Measurements from ENCODE around the gene HAUS6. TPM values are rescaled to one million over a fixed set of nuclear protein-coding genes. Genes with fewer than 3 reads are reported as not detected.

The HAUS6 gene
- total and polyA plus RNA-seq, 2 of the 13 experiments (the other 11 are each of a cell fraction or from before 2014, with no cell fraction given), result 9.8 to 31.1 TPM

DNA sequence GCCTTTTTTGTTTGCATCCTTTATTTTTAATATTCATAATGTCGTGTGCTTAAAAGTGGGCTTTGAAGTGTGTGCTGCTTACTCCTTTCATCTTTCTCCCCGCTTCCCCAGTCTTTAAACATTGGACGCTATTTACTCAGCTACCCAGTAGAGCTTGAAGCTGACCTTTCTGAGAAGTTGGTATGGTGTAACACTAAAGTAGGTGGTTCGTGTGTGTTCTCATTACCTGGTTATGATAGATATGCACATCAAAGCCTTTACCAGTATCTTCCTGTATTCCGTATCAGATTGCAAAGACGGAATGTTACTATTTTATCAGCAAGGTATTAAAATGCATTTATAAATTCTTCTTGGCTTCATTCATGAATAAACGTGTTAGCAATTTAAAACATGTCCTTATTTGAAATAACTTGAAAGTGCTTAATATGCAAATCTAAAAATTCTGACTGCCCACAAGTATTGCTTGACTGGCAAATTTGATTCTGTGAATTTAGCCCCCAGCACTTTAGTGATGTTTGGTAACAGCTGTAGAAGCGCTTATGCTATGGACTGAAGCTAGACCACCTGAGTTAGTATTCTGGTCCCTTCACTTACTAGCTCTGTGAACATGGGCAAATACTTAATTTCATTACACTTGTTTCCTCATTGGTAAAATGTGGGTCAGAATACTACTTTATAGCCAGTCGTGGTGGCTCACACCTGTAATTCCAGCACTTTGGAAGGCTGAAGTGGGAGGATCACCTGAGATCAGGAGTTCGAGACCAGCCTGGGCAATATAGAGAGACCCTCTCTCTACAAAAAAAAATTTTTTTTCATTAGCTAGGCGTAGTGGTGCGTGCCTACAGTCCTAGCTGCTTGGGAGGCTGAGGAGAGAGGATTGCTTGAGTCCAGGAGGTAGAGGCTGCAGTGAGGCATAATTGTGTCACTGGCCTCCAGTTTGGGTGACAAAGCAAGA, 51.8 kb downstream of the HAUS6 start (continued):
- no peak for TF ChIP-seq ARNT2 (CRISPR knock-in tag; IDR thresholded peaks at IDR 0.05; ENCODE audit: low read depth)
- TF ChIP-seq, protein P1, sequence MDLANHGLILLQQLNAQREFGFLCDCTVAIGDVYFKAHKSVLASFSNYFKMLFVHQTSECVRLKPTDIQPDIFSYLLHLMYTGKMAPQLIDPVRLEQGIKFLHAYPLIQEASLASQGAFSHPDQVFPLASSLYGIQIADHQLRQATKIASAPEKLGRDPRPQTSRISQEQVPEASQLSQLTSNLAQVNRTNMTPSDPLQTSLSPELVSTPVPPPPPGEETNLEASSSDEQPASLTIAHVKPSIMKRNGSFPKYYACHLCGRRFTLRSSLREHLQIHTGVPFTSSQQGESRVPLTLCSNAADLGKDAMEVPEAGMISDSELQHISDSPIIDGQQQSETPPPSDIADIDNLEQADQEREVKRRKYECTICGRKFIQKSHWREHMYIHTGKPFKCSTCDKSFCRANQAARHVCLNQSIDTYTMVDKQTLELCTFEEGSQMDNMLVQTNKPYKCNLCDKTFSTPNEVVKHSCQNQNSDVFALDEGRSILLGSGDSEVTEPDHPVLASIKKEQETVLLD (CRISPR knock-in tag; IDR thresholded peaks at IDR 0.05; ENCODE audit: low read depth), result no peak
- TF ChIP-seq, protein P2, sequence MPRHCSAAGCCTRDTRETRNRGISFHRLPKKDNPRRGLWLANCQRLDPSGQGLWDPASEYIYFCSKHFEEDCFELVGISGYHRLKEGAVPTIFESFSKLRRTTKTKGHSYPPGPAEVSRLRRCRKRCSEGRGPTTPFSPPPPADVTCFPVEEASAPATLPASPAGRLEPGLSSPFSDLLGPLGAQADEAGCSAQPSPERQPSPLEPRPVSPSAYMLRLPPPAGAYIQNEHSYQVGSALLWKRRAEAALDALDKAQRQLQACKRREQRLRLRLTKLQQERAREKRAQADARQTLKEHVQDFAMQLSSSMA (CRISPR knock-in tag; IDR thresholded peaks at IDR 0.05), result no peak
- no peak for TF ChIP-seq ZNF24 (IDR thresholded peaks at IDR 0.05)
- TF ChIP-seq, protein P3, sequence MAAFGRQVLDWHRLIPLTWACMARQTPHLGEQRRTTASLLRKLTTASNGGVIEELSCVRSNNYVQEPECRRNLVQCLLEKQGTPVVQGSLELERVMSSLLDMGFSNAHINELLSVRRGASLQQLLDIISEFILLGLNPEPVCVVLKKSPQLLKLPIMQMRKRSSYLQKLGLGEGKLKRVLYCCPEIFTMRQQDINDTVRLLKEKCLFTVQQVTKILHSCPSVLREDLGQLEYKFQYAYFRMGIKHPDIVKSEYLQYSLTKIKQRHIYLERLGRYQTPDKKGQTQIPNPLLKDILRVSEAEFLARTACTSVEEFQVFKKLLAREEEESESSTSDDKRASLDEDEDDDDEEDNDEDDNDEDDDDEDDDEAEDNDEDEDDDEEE (CRISPR knock-in tag; IDR thresholded peaks at IDR 0.05), result no peak
- peak; percentile 61 for TF ChIP-seq RARA (CRISPR knock-in tag; IDR thresholded peaks at IDR 0.05)
- no peak for TF ChIP-seq CC2D1A (CRISPR knock-in tag; IDR thresholded peaks at IDR 0.05)
- 0 out of 2 replicates have a peak, but pooled peaks have one; percentile 13 for TF ChIP-seq ZMAT3 (CRISPR knock-in tag; conservative IDR thresholded peaks at IDR 0.05)
- no peak for TF ChIP-seq ZBTB3 (CRISPR knock-in tag; IDR thresholded peaks at IDR 0.05; ENCODE audit: borderline replicate concordance, low read depth)
- TF ChIP-seq, protein P4, sequence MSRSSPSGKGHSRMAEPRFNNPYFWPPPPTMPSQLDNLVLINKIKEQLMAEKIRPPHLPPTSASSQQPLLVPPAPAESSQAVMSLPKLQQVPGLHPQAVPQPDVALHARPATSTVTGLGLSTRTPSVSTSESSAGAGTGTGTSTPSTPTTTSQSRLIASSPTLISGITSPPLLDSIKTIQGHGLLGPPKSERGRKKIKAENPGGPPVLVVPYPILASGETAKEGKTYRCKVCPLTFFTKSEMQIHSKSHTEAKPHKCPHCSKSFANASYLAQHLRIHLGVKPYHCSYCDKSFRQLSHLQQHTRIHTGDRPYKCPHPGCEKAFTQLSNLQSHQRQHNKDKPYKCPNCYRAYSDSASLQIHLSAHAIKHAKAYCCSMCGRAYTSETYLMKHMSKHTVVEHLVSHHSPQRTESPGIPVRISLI (CRISPR knock-in tag; IDR thresholded peaks at IDR 0.05; ENCODE audit: borderline replicate concordance), result no peak
- TF ChIP-seq ZFP36L1 (CRISPR knock-in tag; IDR thresholded peaks at IDR 0.05), result no peak
- no peak for TF ChIP-seq IRF2 (CRISPR knock-in tag; IDR thresholded peaks at IDR 0.05)
- no peak for TF ChIP-seq ZFP37 (CRISPR knock-in tag; IDR thresholded peaks at IDR 0.05; ENCODE audit: borderline replicate concordance)
- peak; percentile 30; the same call in 1 of the 2 replicates for TF ChIP-seq MED1 (CRISPR knock-in tag; IDR thresholded peaks at IDR 0.05)
- TF ChIP-seq ZFP41 (CRISPR knock-in tag; IDR thresholded peaks at IDR 0.05; ENCODE audit: borderline replicate concordance), result no peak
- TF ChIP-seq TOE1 (CRISPR knock-in tag; IDR thresholded peaks at IDR 0.05), result no peak
- TF ChIP-seq HNRNPL (IDR thresholded peaks at IDR 0.05; ENCODE audit: low read depth, low read length), result no peak
- TF ChIP-seq ZNF256 (CRISPR knock-in tag; conservative IDR thresholded peaks at IDR 0.05), result no peak
- no peak for TF ChIP-seq ARID2 (CRISPR knock-in tag; IDR thresholded peaks at IDR 0.05; ENCODE audit: borderline replicate concordance)
- TF ChIP-seq TGIF2 (CRISPR knock-in tag; IDR thresholded peaks at IDR 0.05), result no peak
- TF ChIP-seq, protein P5, sequence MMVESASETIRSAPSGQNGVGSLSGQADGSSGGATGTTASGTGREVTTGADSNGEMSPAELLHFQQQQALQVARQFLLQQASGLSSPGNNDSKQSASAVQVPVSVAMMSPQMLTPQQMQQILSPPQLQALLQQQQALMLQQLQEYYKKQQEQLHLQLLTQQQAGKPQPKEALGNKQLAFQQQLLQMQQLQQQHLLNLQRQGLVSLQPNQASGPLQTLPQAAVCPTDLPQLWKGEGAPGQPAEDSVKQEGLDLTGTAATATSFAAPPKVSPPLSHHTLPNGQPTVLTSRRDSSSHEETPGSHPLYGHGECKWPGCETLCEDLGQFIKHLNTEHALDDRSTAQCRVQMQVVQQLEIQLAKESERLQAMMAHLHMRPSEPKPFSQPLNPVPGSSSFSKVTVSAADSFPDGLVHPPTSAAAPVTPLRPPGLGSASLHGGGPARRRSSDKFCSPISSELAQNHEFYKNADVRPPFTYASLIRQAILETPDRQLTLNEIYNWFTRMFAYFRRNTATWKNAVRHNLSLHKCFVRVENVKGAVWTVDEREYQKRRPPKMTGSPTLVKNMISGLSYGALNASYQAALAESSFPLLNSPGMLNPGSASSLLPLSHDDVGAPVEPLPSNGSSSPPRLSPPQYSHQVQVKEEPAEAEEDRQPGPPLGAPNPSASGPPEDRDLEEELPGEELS (CRISPR knock-in tag; IDR thresholded peaks at IDR 0.05), result peak; percentile 48; the same call in 1 of the 2 replicates
- no peak for TF ChIP-seq MBD4 (IDR thresholded peaks at IDR 0.05; ENCODE audit: borderline replicate concordance, low read length)

Measured in HepG2 (cell line).